GM12891 (cell line): ENCODE data around the gene DMC1.

Experiments
- POLR2A ChIP-seq: IDR thresholded peaks from 2 replicates; pipeline ENCODE4 v1.6.1; 2011; ENCODE audit warnings: low read depth, low read length, control low read depth
- POLR2AphosphoS5 ChIP-seq: IDR thresholded peaks from 2 replicates; pipeline ENCODE4 v1.6.1; 2011; ENCODE audit warnings: low read depth, low read length, control low read depth
- SPI1 ChIP-seq: IDR thresholded peaks from 2 replicates; pipeline ENCODE4 v1.6.1; 2011; ENCODE audit warnings: low read depth, low read length, control low read depth
- TAF1 ChIP-seq: IDR thresholded peaks from 2 replicates; pipeline ENCODE4 v1.6.1; 2011; ENCODE audit warnings: low read depth, low read length, control low read depth

GRCh38 chr22:38469306-38469781, 100.6 kb downstream of the DMC1 start:
- TF ChIP-seq POLR2AphosphoS5 (no peak), TAF1 (no peak), POLR2A (no peak), SPI1 (no peak)
